ENCODE results near the gene CRIP3. TPM values are rescaled to one million over a fixed set of nuclear protein-coding genes. Genes with fewer than 3 reads are reported as not detected.

The CRIP3 gene
- total and polyA plus RNA-seq, 10 of the 15 experiments (the other 5 are each of a cell fraction or from before 2014, with no cell fraction given), result 1.5 to 9.2 (median 2.2) TPM

- no peak overlapping the region for H3K9ac ChIP-seq (ENCODE audit: control insufficient read depth, insufficient read depth, low read length)
- FAIRE-seq (peak; percentile 89), DNase-seq (ENCODE audit: low read depth, low spot score) (peak; percentile 47), ATAC-seq (peak; percentile 51)
- H3K27me3 ChIP-seq (replicated peaks in 1 of 2; ENCODE audit: control insufficient read depth in 2 of 2, insufficient read depth in 2 of 2, low read length in 1 of 2), result no peaks in the 10 kb centered on the region; a peak in 1 of 4 replicates
- intact Hi-C loops (cut with micrococcal nuclease; ENCODE audit: unreplicated experiment), result no loop called here
- SMC1A ChIA-PET (ENCODE audit: uncharacterized antibody, unreplicated experiment), result interaction anchor here (1.4 to 3.2 kb wide), 4 partner anchors 37 to 84 kb away, joined by 3 to 11 read pairs (median 6); partner anchors contain the start of gene CRIP3
- in situ Hi-C loops (cut with MboI), result no loop called here
- CTCF ChIA-PET, result interaction anchor here (0.7 to 1.8 kb wide), 4 partner anchors 25 to 96 kb away, joined by 3 to 7 read pairs (median 4); partner anchors contain the start of gene CRIP3
- no TSS peak for BruUV-seq (replicated peaks)
- no peak overlapping the region for H3K27ac ChIP-seq (ENCODE audit: control insufficient read depth, insufficient read depth)
- H3K4me2 ChIP-seq (ENCODE audit: control insufficient read depth, insufficient read depth), result peak overlapping the region; percentile 35
- H3K36me3 ChIP-seq (ENCODE audit: control insufficient read depth in 2 of 2, insufficient read depth in 2 of 2, low read length in 1 of 2), result no peaks in the 10 kb centered on the region
- no peaks in the 10 kb centered on the region for H3K79me2 ChIP-seq (ENCODE audit: control insufficient read depth, insufficient read depth, low read length)
- POLR2A ChIA-PET, result interaction anchor here (1.3 to 1.5 kb wide), 2 partner anchors 47 to 98 kb away, joined by 3 to 5 read pairs; partner anchors contain the start of gene ZNF318
- 8% methylated on average over 8 of the region's 8 CpGs for WGBS (ENCODE audit: insufficient coverage, insufficient replicate concordance, low lambda C conversion rate, missing lambda C conversion rate)
- no peaks in the 10 kb centered on the region for H4K20me1 ChIP-seq (ENCODE audit: control insufficient read depth, insufficient read depth)
- H3K4me1 ChIP-seq (ENCODE audit: control insufficient read depth, insufficient read depth, low read length), result peaks cover 24% of the 10 kb centered on the region
- RAD21 ChIA-PET (ENCODE audit: unreplicated experiment), result interaction anchor here (2.1 kb wide), 1 partner anchor 235 kb away, joined by 9 read pairs; no protein-coding TSS in a partner anchor
- no peaks in the 10 kb centered on the region for H3K9me3 ChIP-seq (replicated peaks; ENCODE audit: control insufficient read depth, insufficient read depth, low read length)
- H3K4me3 ChIP-seq, result no peak overlapping the region
- H2AFZ ChIP-seq (ENCODE audit: control insufficient read depth, low read depth, low read length), result peak overlapping the region; percentile 43
- TF ChIP-seq ZNF274 (IDR thresholded peaks at IDR 0.05; ENCODE audit: insufficient read depth, insufficient read length) (no peak), SIX5 (IDR thresholded peaks at IDR 0.05; ENCODE audit: low read depth, low read length, severe bottlenecking) (no peak), SMC3 (IDR thresholded peaks at IDR 0.05; ENCODE audit: borderline replicate concordance, low read length) (no peak), ZBTB4 (CRISPR knock-in tag; IDR thresholded peaks at IDR 0.05) (no peak), CBX5 (IDR thresholded peaks at IDR 0.05; ENCODE audit: low read depth) (no peak), ATF7 (IDR thresholded peaks at IDR 0.05; ENCODE audit: low read depth) (no peak), NR2C2 (IDR thresholded peaks at IDR 0.05; ENCODE audit: borderline replicate concordance, control insufficient read depth, insufficient read length, low read depth) (no peak), ZNF207 (IDR thresholded peaks at IDR 0.05; ENCODE audit: borderline replicate concordance) (no peak), ELK1 (IDR thresholded peaks at IDR 0.05; ENCODE audit: low read depth, low read length) (no peak), EP300 (IDR thresholded peaks at IDR 0.05; ENCODE audit: borderline replicate concordance in 1 of 2, control insufficient read depth in 1 of 2, low read depth in 2 of 2, low read length in 2 of 2) (no peak), REST (IDR thresholded peaks at IDR 0.05; ENCODE audit: low read depth, low read length) (no peak), SMARCA5 (IDR thresholded peaks at IDR 0.05) (0 out of 2 replicates have a peak, but pooled peaks have one; percentile 36)
These were observed 37.4 kb downstream of the CRIP3 start for GRCh38 chr6:43271103-43271815.
